ENCODE results near the gene PMAIP1. TPM values are rescaled to one million over a fixed set of nuclear protein-coding genes. Genes with fewer than 3 reads are reported as not detected.

Gene PMAIP1
- total and polyA plus RNA-seq, 5 donors: 0.18 to 0.24 (median 0.22) TPM; not detected in 2

- Histone ChIP-seq H3K9me3 (ENCODE audit: control insufficient read depth, low read length) (no peaks in the 10 kb centered on the region), H3K4me1 (ENCODE audit: control insufficient read depth, insufficient read depth, low read length) (no peaks in the 10 kb centered on the region), H3K4me3 (ENCODE audit: low read length) (no peak overlapping the region), H3K27me3 (ENCODE audit: control insufficient read depth, insufficient read depth) (no peaks in the 10 kb centered on the region), H3K27ac (ENCODE audit: low read length) (no peak overlapping the region)
- WGBS: 52% methylated on average over 1 of the region's 1 CpG
- no peak for ATAC-seq
- intact Hi-C loops (cut with DNase I): no loop called here
- DNase-seq: no peak
These were observed 4.3 kb downstream of the PMAIP1 start for GRCh38 chr18:59904011-59904601.

DNA sequence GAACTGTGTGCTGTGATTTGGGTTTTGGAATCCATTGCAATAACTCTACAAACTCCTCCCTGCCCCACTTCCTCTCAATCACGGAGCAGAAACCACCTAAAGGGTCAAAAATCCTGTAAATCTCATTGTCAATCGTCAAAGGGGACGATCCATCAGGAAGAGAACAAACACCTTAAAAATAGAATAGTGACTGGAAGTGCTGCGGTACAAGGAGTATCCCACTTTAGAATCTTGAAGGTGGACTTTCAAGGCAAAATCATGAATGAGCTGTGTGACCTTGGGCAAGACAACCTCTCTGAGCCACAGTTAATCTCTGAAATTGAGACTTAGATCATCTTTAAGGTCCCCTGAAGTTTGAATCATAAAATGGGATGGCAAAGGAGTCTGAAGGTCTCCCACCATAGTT, 5.9 kb downstream of the PMAIP1 start:
- H3K27me3 ChIP-seq (ENCODE audit: control insufficient read depth, insufficient read depth): no peaks in the 10 kb centered on the region
- DNase-seq: no peak
- ATAC-seq: no peak
- WGBS: 54% methylated on average over 4 of the region's 4 CpGs
- no peaks in the 10 kb centered on the region for H3K4me1 ChIP-seq (ENCODE audit: control insufficient read depth, insufficient read depth, low read length)
- no peak overlapping the region for H3K4me3 ChIP-seq (ENCODE audit: low read length)
- no peak overlapping the region for H3K27ac ChIP-seq (ENCODE audit: low read length)
- no peaks in the 10 kb centered on the region for H3K9me3 ChIP-seq (ENCODE audit: control insufficient read depth, low read length)
- intact Hi-C loops (cut with DNase I): no loop called here

GRCh38 chr18:59906203-59906602, 6.4 kb downstream of the PMAIP1 start:
- no peaks in the 10 kb centered on the region for H3K27me3 ChIP-seq (ENCODE audit: control insufficient read depth, insufficient read depth)
- no peaks in the 10 kb centered on the region for H3K9me3 ChIP-seq (ENCODE audit: control insufficient read depth, low read length)
- H3K4me3 ChIP-seq (ENCODE audit: low read length): no peak overlapping the region
- no peak for ATAC-seq
- intact Hi-C loops (cut with DNase I): no loop called here
- H3K4me1 ChIP-seq (ENCODE audit: control insufficient read depth, insufficient read depth, low read length): no peaks in the 10 kb centered on the region
- H3K27ac ChIP-seq (ENCODE audit: low read length): no peak overlapping the region
- no peak for DNase-seq
- 77% methylated on average over 3 of the region's 3 CpGs for WGBS

DNA sequence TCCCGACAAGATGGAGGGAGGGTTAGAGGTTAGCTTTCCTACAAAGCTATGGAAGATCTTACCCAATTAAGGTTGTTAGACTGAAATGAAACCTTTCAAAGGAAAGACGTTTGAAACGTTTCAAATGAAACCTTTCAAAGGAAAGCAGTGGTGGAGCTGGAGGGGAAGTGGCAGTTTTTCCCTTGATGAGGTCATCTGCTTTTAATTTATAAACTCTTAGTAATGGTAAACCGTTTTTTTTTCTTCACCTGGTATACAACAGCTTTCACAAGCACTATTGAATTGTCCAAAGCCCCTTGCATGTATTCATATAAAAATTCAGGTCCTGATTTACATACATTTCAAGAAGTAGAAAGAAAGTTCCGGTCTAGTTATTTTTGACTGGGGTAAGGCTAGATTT, 7.4 kb downstream of the PMAIP1 start:
- WGBS: 53% methylated on average over 5 of the region's 5 CpGs
- H3K4me1 ChIP-seq (ENCODE audit: control insufficient read depth, insufficient read depth, low read length): no peaks in the 10 kb centered on the region
- ATAC-seq (no peak), DNase-seq (no peak)
- intact Hi-C loops (cut with DNase I): no loop called here
- H3K27me3 ChIP-seq (ENCODE audit: control insufficient read depth, insufficient read depth): no peaks in the 10 kb centered on the region
- H3K27ac ChIP-seq (ENCODE audit: low read length): no peak overlapping the region
- H3K4me3 ChIP-seq (ENCODE audit: low read length): no peak overlapping the region
- no peaks in the 10 kb centered on the region for H3K9me3 ChIP-seq (ENCODE audit: control insufficient read depth, low read length)

GRCh38 chr18:59907660-59908059, 7.9 kb downstream of the PMAIP1 start:
- DNase-seq (no peak), ATAC-seq (no peak)
- intact Hi-C loops (cut with DNase I): no loop called here
- no peak overlapping the region for H3K4me3 ChIP-seq (ENCODE audit: low read length)
- WGBS: 91% methylated on average over 4 of the region's 4 CpGs
- H3K4me1 ChIP-seq (ENCODE audit: control insufficient read depth, insufficient read depth, low read length): no peaks in the 10 kb centered on the region
- no peaks in the 10 kb centered on the region for H3K27me3 ChIP-seq (ENCODE audit: control insufficient read depth, insufficient read depth)
- no peaks in the 10 kb centered on the region for H3K9me3 ChIP-seq (ENCODE audit: control insufficient read depth, low read length)
- H3K27ac ChIP-seq (ENCODE audit: low read length): no peak overlapping the region

DNA sequence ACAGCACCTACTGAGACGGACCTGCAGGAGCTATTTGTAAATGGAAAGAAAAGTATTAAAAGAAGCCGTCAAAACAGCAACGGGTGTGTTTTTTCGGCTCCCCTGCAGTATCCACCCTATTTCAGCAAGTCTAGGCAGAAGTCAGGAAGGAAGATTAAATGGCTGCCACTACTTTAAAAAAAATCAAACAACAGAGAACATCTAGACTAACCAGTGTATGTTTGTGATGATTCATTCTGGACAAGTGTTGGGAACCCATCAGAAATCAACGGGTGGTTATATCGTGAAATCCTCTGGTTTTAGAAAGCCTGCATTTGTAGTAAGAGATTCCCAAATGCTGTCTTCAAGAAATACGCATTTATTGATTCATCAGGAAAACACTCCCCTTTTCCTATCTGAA, 9.0 kb downstream of the PMAIP1 start:
- DNase-seq (no peak), ATAC-seq (no peak)
- Histone ChIP-seq H3K27me3 (ENCODE audit: control insufficient read depth, insufficient read depth) (no peaks in the 10 kb centered on the region), H3K27ac (ENCODE audit: low read length) (no peak overlapping the region), H3K4me3 (ENCODE audit: low read length) (no peak overlapping the region), H3K9me3 (ENCODE audit: control insufficient read depth, low read length) (no peaks in the 10 kb centered on the region), H3K4me1 (ENCODE audit: control insufficient read depth, insufficient read depth, low read length) (no peaks in the 10 kb centered on the region)
- 48% methylated on average over 7 of the region's 7 CpGs for WGBS
- intact Hi-C loops (cut with DNase I): no loop called here

- DNase-seq: no peak
- 67% methylated on average over 11 of the region's 11 CpGs for WGBS
- intact Hi-C loops (cut with DNase I): no loop called here
- ATAC-seq: no peak
- Histone ChIP-seq H3K27me3 (ENCODE audit: control insufficient read depth, insufficient read depth) (no peaks in the 10 kb centered on the region), H3K4me3 (ENCODE audit: low read length) (no peak overlapping the region), H3K4me1 (ENCODE audit: control insufficient read depth, insufficient read depth, low read length) (no peaks in the 10 kb centered on the region), H3K9me3 (ENCODE audit: control insufficient read depth, low read length) (no peaks in the 10 kb centered on the region), H3K27ac (ENCODE audit: low read length) (no peak overlapping the region)
These were observed 9.7 kb downstream of the PMAIP1 start for GRCh38 chr18:59909289-59910036.

- no peak overlapping the region for H3K27ac ChIP-seq (ENCODE audit: low read length)
- no peaks in the 10 kb centered on the region for H3K9me3 ChIP-seq (ENCODE audit: control insufficient read depth, low read length)
- DNase-seq (no peak), ATAC-seq (no peak)
- no peaks in the 10 kb centered on the region for H3K4me1 ChIP-seq (ENCODE audit: control insufficient read depth, insufficient read depth, low read length)
- H3K27me3 ChIP-seq (ENCODE audit: control insufficient read depth, insufficient read depth): no peaks in the 10 kb centered on the region
- intact Hi-C loops (cut with DNase I): no loop called here
- WGBS: 55% methylated on average over 2 of the region's 2 CpGs
- H3K4me3 ChIP-seq (ENCODE audit: low read length): no peak overlapping the region
These were observed 11.2 kb downstream of the PMAIP1 start for GRCh38 chr18:59910967-59911366.

DNA sequence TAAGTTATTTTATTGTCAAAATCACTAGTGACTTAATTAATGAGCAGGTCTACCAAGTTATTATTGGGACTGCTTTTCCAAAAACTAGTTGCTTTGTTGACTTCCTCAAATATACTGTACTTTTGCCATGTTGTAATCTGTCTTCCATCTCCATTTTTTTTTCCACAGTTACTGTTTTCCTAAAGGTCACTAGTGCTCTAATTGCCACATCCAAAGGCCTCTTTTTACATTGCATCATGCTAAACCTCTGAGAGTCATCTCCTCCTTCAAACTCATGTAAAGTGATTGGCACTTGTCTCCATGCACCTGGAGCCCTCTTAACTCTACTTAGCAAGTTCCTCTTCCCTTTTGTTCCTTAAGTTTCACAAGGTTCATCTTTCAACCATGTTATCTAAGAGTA, 11.8 kb downstream of the PMAIP1 start:
- Histone ChIP-seq H3K4me3 (ENCODE audit: low read length) (no peak overlapping the region), H3K9me3 (ENCODE audit: control insufficient read depth, low read length) (no peaks in the 10 kb centered on the region), H3K4me1 (ENCODE audit: control insufficient read depth, insufficient read depth, low read length) (no peaks in the 10 kb centered on the region), H3K27me3 (ENCODE audit: control insufficient read depth, insufficient read depth) (no peaks in the 10 kb centered on the region), H3K27ac (ENCODE audit: low read length) (no peak overlapping the region)
- ATAC-seq (no peak), DNase-seq (no peak)
- intact Hi-C loops (cut with DNase I): no loop called here

DNA sequence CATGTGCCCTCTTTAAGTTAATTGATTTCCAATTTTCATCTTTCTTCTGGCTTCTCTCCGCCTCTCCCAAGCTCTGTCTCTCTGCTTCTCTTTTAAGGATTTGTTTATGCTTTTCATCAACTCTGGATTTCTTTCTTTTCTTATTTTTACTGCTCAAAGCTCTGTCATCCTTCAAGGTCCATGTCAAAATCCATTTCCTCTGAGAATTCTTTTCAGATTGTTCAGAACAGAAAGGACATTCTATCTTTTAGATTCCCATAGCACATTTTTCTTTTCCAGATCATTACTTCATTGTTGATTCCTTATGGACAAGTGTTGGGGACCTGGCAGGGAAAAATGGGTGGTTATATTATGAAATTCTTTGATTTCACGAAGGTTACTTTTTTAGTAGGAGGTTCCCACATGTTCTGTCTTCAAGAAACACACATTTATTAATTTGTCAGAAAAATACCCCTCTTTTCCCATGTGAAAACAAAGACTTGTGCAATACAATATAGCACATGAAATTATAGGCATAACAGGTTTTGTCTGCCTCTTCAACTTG, 12.3 kb downstream of the PMAIP1 start:
- no peaks in the 10 kb centered on the region for H3K4me1 ChIP-seq (ENCODE audit: control insufficient read depth, insufficient read depth, low read length)
- no peak overlapping the region for H3K27ac ChIP-seq (ENCODE audit: low read length)
- DNase-seq (no peak), ATAC-seq (no peak)
- H3K4me3 ChIP-seq (ENCODE audit: low read length): no peak overlapping the region
- no peaks in the 10 kb centered on the region for H3K9me3 ChIP-seq (ENCODE audit: control insufficient read depth, low read length)
- 72% methylated on average over 2 of the region's 2 CpGs for WGBS
- intact Hi-C loops (cut with DNase I): no loop called here
- H3K27me3 ChIP-seq (ENCODE audit: control insufficient read depth, insufficient read depth): no peaks in the 10 kb centered on the region

DNA sequence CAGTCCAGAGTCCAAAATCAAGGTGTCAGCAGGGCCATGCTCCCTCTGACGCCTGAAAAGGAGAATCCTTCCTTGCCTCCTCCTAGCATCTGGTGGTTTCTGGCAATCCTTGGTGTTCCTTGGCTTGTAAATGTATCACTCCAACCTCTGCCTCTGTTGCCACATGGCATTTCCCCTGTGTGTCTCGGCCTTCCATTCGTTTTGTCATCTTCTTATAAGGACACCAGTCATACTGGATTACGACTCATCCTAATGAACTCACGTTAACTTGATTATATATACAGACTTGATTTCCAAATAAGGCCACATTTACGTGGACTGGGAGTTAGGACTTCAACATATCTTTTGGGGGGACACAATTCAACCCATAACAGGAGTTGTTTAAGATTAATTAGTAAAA, 15.8 kb downstream of the PMAIP1 start:
- H3K4me3 ChIP-seq (ENCODE audit: low read length): no peak overlapping the region
- no peaks in the 10 kb centered on the region for H3K4me1 ChIP-seq (ENCODE audit: control insufficient read depth, insufficient read depth, low read length)
- 87% methylated on average over 6 of the region's 6 CpGs for WGBS
- DNase-seq: no peak
- H3K27ac ChIP-seq (ENCODE audit: low read length): no peak overlapping the region
- ATAC-seq: no peak
- intact Hi-C loops (cut with DNase I): no loop called here
- H3K9me3 ChIP-seq (ENCODE audit: control insufficient read depth, low read length): no peaks in the 10 kb centered on the region
- no peaks in the 10 kb centered on the region for H3K27me3 ChIP-seq (ENCODE audit: control insufficient read depth, insufficient read depth)

Measured in right cardiac atrium (tissue), 5 donors.